NOMO-1 treated with DMSO at 0.1 percent for 48 hours (cell line): ENCODE data around the gene SDK2.

Experiments used
- DNase-seq: peaks from one replicate; lab custom pipeline; 2025; ENCODE audit not compliant: unreplicated experiment; lab: John Stamatoyannopoulos, UW

SDK2 gene

GRCh38 chr17:73378974-73379470 lies 265.2 kb downstream of the SDK2 start:
- DNase-seq = no peak

- DNase-seq = no peak
Observed at GRCh38 chr17:73376636-73377035, 267.6 kb downstream of the SDK2 start.

- DNase-seq = no peak
Observed at GRCh38 chr17:73376152-73376551, 268.1 kb downstream of the SDK2 start.

- no peak for DNase-seq
Observed at GRCh38 chr17:73371836-73372235, 272.4 kb downstream of the SDK2 start.

GRCh38 chr17:73371285-73371684 lies 273.0 kb downstream of the SDK2 start:
- no peak for DNase-seq

GRCh38 chr17:73369817-73370490 lies 274.3 kb downstream of the SDK2 start:
- peak; percentile 82 for DNase-seq

GRCh38 chr17:73369111-73369521 lies 275.1 kb downstream of the SDK2 start:
- DNase-seq = no peak

- DNase-seq = no peak
Observed at GRCh38 chr17:73368085-73368631, 276.1 kb downstream of the SDK2 start.

GRCh38 chr17:73365906-73366623 lies 278.2 kb downstream of the SDK2 start:
- no peak for DNase-seq

GRCh38 chr17:73365301-73365874 lies 278.9 kb downstream of the SDK2 start:
- no peak for DNase-seq

- no peak for DNase-seq
Observed at GRCh38 chr17:73364155-73364522, 280.1 kb downstream of the SDK2 start.

GRCh38 chr17:73363442-73364154 lies 280.6 kb downstream of the SDK2 start:
- no peak for DNase-seq

- no peak for DNase-seq
Observed at GRCh38 chr17:73362697-73363096, 281.5 kb downstream of the SDK2 start.

- no peak for DNase-seq
Observed at GRCh38 chr17:73360961-73361761, 283.1 kb downstream of the SDK2 start.

GRCh38 chr17:73359987-73360410 lies 284.2 kb downstream of the SDK2 start:
- peak; percentile 48 for DNase-seq

- no peak for DNase-seq
Observed at GRCh38 chr17:73359352-73359751, 284.9 kb downstream of the SDK2 start.

- DNase-seq = no peak
Observed at GRCh38 chr17:73358668-73359067, 285.6 kb downstream of the SDK2 start.

GRCh38 chr17:73357981-73358380 lies 286.3 kb downstream of the SDK2 start:
- DNase-seq = no peak

GRCh38 chr17:73357318-73357717 lies 286.9 kb downstream of the SDK2 start:
- no peak for DNase-seq

GRCh38 chr17:73356561-73357170 lies 287.6 kb downstream of the SDK2 start:
- DNase-seq = no peak
